ENCODE measurements around the gene NOTUM.

- no peak for TF ChIP-seq CTCF (conservative IDR thresholded peaks at IDR 0.05; ENCODE audit: low read length)
- TF ChIP-seq EZH2phosphoT487 (IDR thresholded peaks at IDR 0.05; ENCODE audit: borderline replicate concordance, low read depth, low read length) = no peak
Observed at GRCh38 chr17:81914103-81914850, 46.7 kb downstream of the NOTUM start.
